GM12878 (cell line): Measurements from ENCODE around the gene FTO.

Source experiments
- EP300 ChIP-seq, 2 experiments: fragments of 150-350 bp in 1 of 2; IDR thresholded peaks; 2 replicates each; pipeline ENCODE4 v1.6.1; 2011 to 2012; ENCODE audit warnings: low read depth in 2 of 2, low read length in 2 of 2, borderline replicate concordance in 1 of 2, improper control_type of control experiment in 1 of 2, inconsistent platforms in 1 of 2; ENCODE audit not compliant: control insufficient read depth in 1 of 2
- FOXK2 ChIP-seq: fragments of 450-650 bp; IDR thresholded peaks from 2 replicates; pipeline ENCODE4 v1.6.1; 2017; ENCODE audit warnings: mild to moderate bottlenecking, moderate library complexity
- MTA3 ChIP-seq: IDR thresholded peaks from 2 replicates; pipeline ENCODE4 v1.6.1; 2012; ENCODE audit warnings: low read length, inconsistent platforms, borderline replicate concordance
- POLR2A ChIP-seq: IDR thresholded peaks from 2 replicates; pipeline ENCODE4 v1.6.1; 2011; ENCODE audit warnings: low read depth, mild to moderate bottlenecking, low read length
- ZBED1 ChIP-seq: IDR thresholded peaks from 2 replicates; pipeline ENCODE4 v1.6.1; 2016; ENCODE audit warnings: borderline replicate concordance
- TF ChIP-seq, protein P1 (sequence below): IDR thresholded peaks from 2 replicates; pipeline ENCODE4 v1.6.1; 2012; ENCODE audit warnings: low read depth, low read length, improper control_type of control experiment
- TF ChIP-seq, protein P2 (sequence below), 3 experiments: IDR thresholded peaks in 2 of 3; conservative IDR thresholded peaks in 1 of 3; 2 replicates each; pipeline ENCODE4 v1.5.1; 2011; ENCODE audit warnings: low read depth in 3 of 3, low read length in 3 of 3, mild to moderate bottlenecking in 3 of 3, control low read depth in 2 of 3, moderate library complexity in 2 of 3, inconsistent platforms in 1 of 3, mixed read lengths in 1 of 3; ENCODE audit not compliant: control insufficient read depth in 2 of 3, insufficient read depth in 1 of 3; ENCODE audit errors: extremely low read depth in 1 of 3

DNA sequence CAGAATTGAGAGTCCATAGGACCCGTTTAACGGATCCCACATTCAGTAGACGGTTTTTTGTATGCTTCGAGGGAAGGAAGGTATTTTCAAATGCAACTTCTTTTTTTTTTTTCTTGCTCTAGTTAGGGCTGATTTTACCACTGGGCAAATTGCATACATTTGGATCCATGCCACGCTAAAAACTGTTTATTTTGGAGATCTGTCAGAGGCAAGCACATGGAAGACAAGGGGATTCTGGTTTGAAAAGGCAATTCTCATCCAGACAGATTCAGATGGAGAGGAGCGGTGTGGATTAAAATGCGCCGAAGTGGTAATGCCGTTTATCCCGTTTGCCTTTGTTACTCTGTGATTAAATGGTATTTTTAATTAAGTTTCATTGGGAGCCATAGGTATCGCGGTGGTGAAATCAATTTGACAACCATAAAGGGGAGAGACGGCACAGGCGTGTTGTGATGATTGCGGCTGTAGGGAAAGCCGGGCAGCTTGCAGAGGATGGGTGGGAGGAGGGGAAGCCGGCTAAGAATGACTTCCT, 412.2 kb downstream of the FTO start:
- TF ChIP-seq EP300 (IDR thresholded peaks at IDR 0.05; ENCODE audit: borderline replicate concordance in 1 of 2, control insufficient read depth in 1 of 2, low read depth in 2 of 2, low read length in 2 of 2) (no peak), POLR2A (no peak), ZBED1 (no peak), FOXK2 (no peak), MTA3 (no peak)
- TF ChIP-seq, protein P1, sequence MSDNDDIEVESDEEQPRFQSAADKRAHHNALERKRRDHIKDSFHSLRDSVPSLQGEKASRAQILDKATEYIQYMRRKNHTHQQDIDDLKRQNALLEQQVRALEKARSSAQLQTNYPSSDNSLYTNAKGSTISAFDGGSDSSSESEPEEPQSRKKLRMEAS = no peak
- TF ChIP-seq, protein P2, sequence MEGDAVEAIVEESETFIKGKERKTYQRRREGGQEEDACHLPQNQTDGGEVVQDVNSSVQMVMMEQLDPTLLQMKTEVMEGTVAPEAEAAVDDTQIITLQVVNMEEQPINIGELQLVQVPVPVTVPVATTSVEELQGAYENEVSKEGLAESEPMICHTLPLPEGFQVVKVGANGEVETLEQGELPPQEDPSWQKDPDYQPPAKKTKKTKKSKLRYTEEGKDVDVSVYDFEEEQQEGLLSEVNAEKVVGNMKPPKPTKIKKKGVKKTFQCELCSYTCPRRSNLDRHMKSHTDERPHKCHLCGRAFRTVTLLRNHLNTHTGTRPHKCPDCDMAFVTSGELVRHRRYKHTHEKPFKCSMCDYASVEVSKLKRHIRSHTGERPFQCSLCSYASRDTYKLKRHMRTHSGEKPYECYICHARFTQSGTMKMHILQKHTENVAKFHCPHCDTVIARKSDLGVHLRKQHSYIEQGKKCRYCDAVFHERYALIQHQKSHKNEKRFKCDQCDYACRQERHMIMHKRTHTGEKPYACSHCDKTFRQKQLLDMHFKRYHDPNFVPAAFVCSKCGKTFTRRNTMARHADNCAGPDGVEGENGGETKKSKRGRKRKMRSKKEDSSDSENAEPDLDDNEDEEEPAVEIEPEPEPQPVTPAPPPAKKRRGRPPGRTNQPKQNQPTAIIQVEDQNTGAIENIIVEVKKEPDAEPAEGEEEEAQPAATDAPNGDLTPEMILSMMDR (IDR thresholded peaks at IDR 0.05 in 2 of 3, conservative IDR thresholded peaks at IDR 0.05 in 1 of 3; ENCODE audit: control insufficient read depth in 2 of 3, extremely low read depth in 1 of 3, insufficient read depth in 1 of 3, low read depth in 3 of 3, low read length in 3 of 3) = no peak
